HEK293 (cell line): ENCODE results near the gene PRSS33.

ENCODE experiments used
- INSM2 ChIP-seq: fragments of 450-650 bp; formaldehyde crosslinking; IDR thresholded peaks from 2 replicates; pipeline ENCODE4 v1.5.1; 2016; ENCODE audit warnings: missing biosample characterization, missing genetic modification characterization
- PRDM10 ChIP-seq: fragments of 450-650 bp; formaldehyde crosslinking; IDR thresholded peaks from 2 replicates; pipeline ENCODE4 v1.5.1; 2016; ENCODE audit warnings: missing biosample characterization, missing genetic modification characterization
- SETDB1 ChIP-seq: IDR thresholded peaks from one replicate; pipeline ENCODE4 v1.6.1; 2017; ENCODE audit warnings: mild to moderate bottlenecking, low read length, moderate library complexity, mixed read lengths; ENCODE audit not compliant: insufficient read length
- ZEB2 ChIP-seq: fragments of 450-650 bp; formaldehyde crosslinking; IDR thresholded peaks from 2 replicates; pipeline ENCODE4 v1.5.1; 2016; ENCODE audit warnings: missing biosample characterization, missing genetic modification characterization
- ZNF133 ChIP-seq: fragments of 450-650 bp; formaldehyde crosslinking; IDR thresholded peaks from 2 replicates; pipeline ENCODE4 v1.5.1; 2016; ENCODE audit warnings: missing biosample characterization, missing genetic modification characterization
- ZNF202 ChIP-seq: fragments of 450-650 bp; formaldehyde crosslinking; IDR thresholded peaks from 2 replicates; pipeline ENCODE4 v1.5.1; 2016; ENCODE audit warnings: missing biosample characterization, missing genetic modification characterization, borderline replicate concordance
- ZNF221 ChIP-seq: fragments of 450-650 bp; formaldehyde crosslinking; IDR thresholded peaks from 2 replicates; pipeline ENCODE4 v1.5.1; 2017; ENCODE audit warnings: missing biosample characterization, missing genetic modification characterization, borderline replicate concordance
- ZNF223 ChIP-seq: fragments of 450-650 bp; formaldehyde crosslinking; IDR thresholded peaks from 2 replicates; pipeline ENCODE4 v1.5.1; 2016; ENCODE audit warnings: missing biosample characterization, missing genetic modification characterization
- ZNF24 ChIP-seq: fragments of 450-650 bp; formaldehyde crosslinking; IDR thresholded peaks from 2 replicates; pipeline ENCODE4 v1.5.1; 2016; ENCODE audit warnings: missing biosample characterization, missing genetic modification characterization
- ZNF280D ChIP-seq: fragments of 450-650 bp; formaldehyde crosslinking; IDR thresholded peaks from 2 replicates; pipeline ENCODE4 v1.5.1; 2016; ENCODE audit warnings: missing biosample characterization, missing genetic modification characterization
- ZNF404 ChIP-seq: fragments of 450-650 bp; formaldehyde crosslinking; IDR thresholded peaks from 2 replicates; pipeline ENCODE4 v1.5.1; 2017; ENCODE audit warnings: missing biosample characterization, missing genetic modification characterization
- ZNF473 ChIP-seq: fragments of 450-650 bp; formaldehyde crosslinking; IDR thresholded peaks from 2 replicates; pipeline ENCODE4 v1.5.1; 2017; ENCODE audit warnings: missing biosample characterization, missing genetic modification characterization
- ZNF530 ChIP-seq: fragments of 450-650 bp; formaldehyde crosslinking; IDR thresholded peaks from 2 replicates; pipeline ENCODE4 v1.5.1; 2016; ENCODE audit warnings: low read depth, missing biosample characterization, missing genetic modification characterization
- ZNF585B ChIP-seq: fragments of 450-650 bp; formaldehyde crosslinking; IDR thresholded peaks from 2 replicates; pipeline ENCODE4 v1.5.1; 2016; ENCODE audit warnings: missing biosample characterization, missing genetic modification characterization
- ZNF624 ChIP-seq: fragments of 450-650 bp; formaldehyde crosslinking; IDR thresholded peaks from 2 replicates; pipeline ENCODE4 v1.5.1; 2017; ENCODE audit warnings: missing biosample characterization, missing genetic modification characterization
- ZNF830 ChIP-seq: fragments of 450-650 bp; IDR thresholded peaks from 2 replicates; pipeline ENCODE4 v1.5.0; 2018; ENCODE audit warnings: missing biosample characterization, missing genetic modification characterization, low read depth, mild to moderate bottlenecking, moderate library complexity
- ZSCAN30 ChIP-seq: fragments of 450-650 bp; IDR thresholded peaks from 2 replicates; pipeline ENCODE4 v1.5.1; 2018; ENCODE audit warnings: missing biosample characterization, mild to moderate bottlenecking, missing genetic modification characterization, moderate library complexity
- TF ChIP-seq, protein P1 (sequence below): fragments of 450-650 bp; formaldehyde crosslinking; IDR thresholded peaks from 2 replicates; pipeline ENCODE4 v1.5.1; 2016; ENCODE audit warnings: missing biosample characterization, missing genetic modification characterization, borderline replicate concordance
- TF ChIP-seq, protein P2 (sequence below): fragments of 450-650 bp; formaldehyde crosslinking; IDR thresholded peaks from 2 replicates; pipeline ENCODE4 v1.5.1; 2017; ENCODE audit warnings: missing biosample characterization, missing genetic modification characterization
- TF ChIP-seq, protein P3 (sequence below): fragments of 450-650 bp; formaldehyde crosslinking; IDR thresholded peaks from 2 replicates; pipeline ENCODE4 v1.5.1; 2016; ENCODE audit warnings: missing biosample characterization, missing genetic modification characterization

The PRSS33 gene

DNA sequence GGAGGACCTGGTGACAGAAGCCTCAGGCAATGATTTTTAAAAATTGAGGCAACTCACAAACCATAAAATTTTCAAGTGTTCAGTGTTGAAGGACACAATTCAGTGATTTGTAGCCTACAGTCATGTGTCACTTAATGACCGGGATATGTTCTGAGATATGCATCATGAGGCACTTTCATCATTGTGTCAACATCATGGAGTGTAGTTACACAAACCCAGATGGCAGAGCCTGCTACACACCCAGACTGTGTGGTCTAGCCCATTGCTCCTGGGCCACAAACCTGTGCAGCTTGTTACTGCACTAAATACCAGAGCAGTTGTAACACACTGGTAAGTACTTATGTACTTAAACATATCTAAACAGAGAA lies 12.5 kb upstream of the PRSS33 start (continued):
- TF ChIP-seq ZNF133 (tag by site-specific recombination): no peak
- no peak for TF ChIP-seq SETDB1
- TF ChIP-seq ZNF624: no peak
- no peak for TF ChIP-seq ZNF280D (tag by site-specific recombination)
- TF ChIP-seq INSM2: peak; percentile 96
- no peak for TF ChIP-seq ZNF404
- no peak for TF ChIP-seq ZNF202
- TF ChIP-seq, protein P1, sequence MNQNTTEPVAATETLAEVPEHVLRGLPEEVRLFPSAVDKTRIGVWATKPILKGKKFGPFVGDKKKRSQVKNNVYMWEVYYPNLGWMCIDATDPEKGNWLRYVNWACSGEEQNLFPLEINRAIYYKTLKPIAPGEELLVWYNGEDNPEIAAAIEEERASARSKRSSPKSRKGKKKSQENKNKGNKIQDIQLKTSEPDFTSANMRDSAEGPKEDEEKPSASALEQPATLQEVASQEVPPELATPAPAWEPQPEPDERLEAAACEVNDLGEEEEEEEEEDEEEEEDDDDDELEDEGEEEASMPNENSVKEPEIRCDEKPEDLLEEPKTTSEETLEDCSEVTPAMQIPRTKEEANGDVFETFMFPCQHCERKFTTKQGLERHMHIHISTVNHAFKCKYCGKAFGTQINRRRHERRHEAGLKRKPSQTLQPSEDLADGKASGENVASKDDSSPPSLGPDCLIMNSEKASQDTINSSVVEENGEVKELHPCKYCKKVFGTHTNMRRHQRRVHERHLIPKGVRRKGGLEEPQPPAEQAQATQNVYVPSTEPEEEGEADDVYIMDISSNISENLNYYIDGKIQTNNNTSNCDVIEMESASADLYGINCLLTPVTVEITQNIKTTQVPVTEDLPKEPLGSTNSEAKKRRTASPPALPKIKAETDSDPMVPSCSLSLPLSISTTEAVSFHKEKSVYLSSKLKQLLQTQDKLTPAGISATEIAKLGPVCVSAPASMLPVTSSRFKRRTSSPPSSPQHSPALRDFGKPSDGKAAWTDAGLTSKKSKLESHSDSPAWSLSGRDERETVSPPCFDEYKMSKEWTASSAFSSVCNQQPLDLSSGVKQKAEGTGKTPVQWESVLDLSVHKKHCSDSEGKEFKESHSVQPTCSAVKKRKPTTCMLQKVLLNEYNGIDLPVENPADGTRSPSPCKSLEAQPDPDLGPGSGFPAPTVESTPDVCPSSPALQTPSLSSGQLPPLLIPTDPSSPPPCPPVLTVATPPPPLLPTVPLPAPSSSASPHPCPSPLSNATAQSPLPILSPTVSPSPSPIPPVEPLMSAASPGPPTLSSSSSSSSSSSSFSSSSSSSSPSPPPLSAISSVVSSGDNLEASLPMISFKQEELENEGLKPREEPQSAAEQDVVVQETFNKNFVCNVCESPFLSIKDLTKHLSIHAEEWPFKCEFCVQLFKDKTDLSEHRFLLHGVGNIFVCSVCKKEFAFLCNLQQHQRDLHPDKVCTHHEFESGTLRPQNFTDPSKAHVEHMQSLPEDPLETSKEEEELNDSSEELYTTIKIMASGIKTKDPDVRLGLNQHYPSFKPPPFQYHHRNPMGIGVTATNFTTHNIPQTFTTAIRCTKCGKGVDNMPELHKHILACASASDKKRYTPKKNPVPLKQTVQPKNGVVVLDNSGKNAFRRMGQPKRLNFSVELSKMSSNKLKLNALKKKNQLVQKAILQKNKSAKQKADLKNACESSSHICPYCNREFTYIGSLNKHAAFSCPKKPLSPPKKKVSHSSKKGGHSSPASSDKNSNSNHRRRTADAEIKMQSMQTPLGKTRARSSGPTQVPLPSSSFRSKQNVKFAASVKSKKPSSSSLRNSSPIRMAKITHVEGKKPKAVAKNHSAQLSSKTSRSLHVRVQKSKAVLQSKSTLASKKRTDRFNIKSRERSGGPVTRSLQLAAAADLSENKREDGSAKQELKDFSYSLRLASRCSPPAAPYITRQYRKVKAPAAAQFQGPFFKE (tag by site-specific recombination): no peak
- no peak for TF ChIP-seq ZNF585B (tag by site-specific recombination)
- peak; percentile 97 for TF ChIP-seq ZEB2 (tag by site-specific recombination)
- no peak for TF ChIP-seq ZNF221
- peak; percentile 92 for TF ChIP-seq PRDM10 (tag by site-specific recombination)
- TF ChIP-seq ZNF24: peak; percentile 95
- TF ChIP-seq ZNF223 (tag by site-specific recombination): no peak
- no peak for TF ChIP-seq ZNF473 (tag by site-specific recombination)
- peak; percentile 38; the same call in 1 of the 2 replicates for TF ChIP-seq ZSCAN30 (tag by site-specific recombination)
- no peak for TF ChIP-seq ZNF830 (tag by site-specific recombination)
- TF ChIP-seq, protein P2, sequence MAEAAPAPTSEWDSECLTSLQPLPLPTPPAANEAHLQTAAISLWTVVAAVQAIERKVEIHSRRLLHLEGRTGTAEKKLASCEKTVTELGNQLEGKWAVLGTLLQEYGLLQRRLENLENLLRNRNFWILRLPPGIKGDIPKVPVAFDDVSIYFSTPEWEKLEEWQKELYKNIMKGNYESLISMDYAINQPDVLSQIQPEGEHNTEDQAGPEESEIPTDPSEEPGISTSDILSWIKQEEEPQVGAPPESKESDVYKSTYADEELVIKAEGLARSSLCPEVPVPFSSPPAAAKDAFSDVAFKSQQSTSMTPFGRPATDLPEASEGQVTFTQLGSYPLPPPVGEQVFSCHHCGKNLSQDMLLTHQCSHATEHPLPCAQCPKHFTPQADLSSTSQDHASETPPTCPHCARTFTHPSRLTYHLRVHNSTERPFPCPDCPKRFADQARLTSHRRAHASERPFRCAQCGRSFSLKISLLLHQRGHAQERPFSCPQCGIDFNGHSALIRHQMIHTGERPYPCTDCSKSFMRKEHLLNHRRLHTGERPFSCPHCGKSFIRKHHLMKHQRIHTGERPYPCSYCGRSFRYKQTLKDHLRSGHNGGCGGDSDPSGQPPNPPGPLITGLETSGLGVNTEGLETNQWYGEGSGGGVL (tag by site-specific recombination): peak; percentile 8; the same call in 1 of the 2 replicates
- TF ChIP-seq, protein P3, sequence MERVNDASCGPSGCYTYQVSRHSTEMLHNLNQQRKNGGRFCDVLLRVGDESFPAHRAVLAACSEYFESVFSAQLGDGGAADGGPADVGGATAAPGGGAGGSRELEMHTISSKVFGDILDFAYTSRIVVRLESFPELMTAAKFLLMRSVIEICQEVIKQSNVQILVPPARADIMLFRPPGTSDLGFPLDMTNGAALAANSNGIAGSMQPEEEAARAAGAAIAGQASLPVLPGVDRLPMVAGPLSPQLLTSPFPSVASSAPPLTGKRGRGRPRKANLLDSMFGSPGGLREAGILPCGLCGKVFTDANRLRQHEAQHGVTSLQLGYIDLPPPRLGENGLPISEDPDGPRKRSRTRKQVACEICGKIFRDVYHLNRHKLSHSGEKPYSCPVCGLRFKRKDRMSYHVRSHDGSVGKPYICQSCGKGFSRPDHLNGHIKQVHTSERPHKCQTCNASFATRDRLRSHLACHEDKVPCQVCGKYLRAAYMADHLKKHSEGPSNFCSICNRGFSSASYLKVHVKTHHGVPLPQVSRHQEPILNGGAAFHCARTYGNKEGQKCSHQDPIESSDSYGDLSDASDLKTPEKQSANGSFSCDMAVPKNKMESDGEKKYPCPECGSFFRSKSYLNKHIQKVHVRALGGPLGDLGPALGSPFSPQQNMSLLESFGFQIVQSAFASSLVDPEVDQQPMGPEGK (tag by site-specific recombination): peak; percentile 46
- no peak for TF ChIP-seq ZNF530 (tag by site-specific recombination)
